GM18505 (cell line): Measurements from ENCODE around the gene ABCC8.

Source experiments
- ATAC-seq: cut with Tn5 transposase; IDR thresholded peaks from one replicate; pipeline ENCODE4 v1.9.1; 2021; ENCODE audit not compliant: unreplicated experiment
- POLR2A ChIP-seq: IDR thresholded peaks from 4 replicates; pipeline ENCODE4 v1.6.1; 2011; ENCODE audit warnings: borderline replicate concordance; ENCODE audit not compliant: insufficient read depth, insufficient read length; ENCODE audit errors: extremely low read depth

The ABCC8 gene

DNA sequence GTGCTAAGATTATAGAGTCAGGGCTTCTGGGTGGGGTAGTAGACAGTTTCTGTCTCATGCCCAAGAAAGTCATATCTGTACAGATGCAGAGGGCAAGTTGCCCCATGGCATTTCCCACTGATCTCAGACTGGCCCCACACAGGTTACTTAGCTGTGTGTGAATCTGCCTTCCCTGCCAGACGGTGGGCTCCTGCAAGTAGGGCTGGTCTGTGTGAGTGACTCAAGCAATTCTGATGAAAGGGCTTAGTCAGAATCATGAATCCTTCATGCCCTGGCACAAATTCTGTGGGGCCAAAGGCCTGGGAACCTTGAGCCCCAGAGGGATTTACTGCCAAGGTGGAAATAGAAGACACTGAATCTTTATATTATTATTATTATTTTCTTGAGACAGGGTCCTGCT, 37.2 kb upstream of the ABCC8 start:
- no peak for TF ChIP-seq POLR2A
- ATAC-seq, result no peak

DNA sequence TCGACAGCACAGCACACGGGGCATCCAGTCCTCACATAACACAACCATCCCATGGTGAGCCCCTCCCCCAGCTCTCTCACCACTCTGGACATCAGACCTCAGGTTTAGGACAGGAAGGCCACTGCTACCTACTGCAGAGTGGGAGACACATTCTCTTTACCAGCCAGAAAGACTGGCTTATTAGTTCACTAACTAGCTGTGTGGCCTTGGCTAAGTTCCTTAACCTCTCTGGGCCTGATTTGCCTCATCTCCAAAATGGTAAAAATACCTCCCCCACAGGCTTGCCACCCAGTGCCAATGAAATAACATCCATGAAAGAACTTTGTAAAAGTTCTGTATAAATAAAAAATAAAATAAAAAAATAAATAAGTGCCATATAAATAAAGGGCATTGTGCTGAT, 35.5 kb upstream of the ABCC8 start:
- TF ChIP-seq POLR2A, result no peak
- ATAC-seq, result no peak

DNA sequence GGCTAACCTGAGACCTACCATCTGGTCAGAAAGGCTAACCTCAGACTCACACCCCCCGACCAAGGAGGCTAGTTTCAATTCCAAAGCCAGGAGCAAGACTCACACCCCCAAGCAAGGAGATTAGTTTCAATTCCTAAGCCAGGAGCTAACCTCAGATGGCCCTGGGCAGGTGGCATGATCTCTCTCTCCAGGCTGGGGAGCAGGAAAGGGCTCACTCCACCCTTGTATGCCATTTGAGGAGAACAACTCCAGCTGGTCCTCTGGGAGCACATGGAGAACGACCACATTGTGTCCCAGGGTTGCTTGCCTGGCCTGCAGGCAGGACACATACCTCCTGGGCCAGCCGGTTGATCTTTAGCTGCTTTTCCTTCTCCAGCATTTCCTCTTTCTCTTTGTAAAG, 34.9 kb upstream of the ABCC8 start:
- TF ChIP-seq POLR2A, result no peak
- no peak for ATAC-seq

DNA sequence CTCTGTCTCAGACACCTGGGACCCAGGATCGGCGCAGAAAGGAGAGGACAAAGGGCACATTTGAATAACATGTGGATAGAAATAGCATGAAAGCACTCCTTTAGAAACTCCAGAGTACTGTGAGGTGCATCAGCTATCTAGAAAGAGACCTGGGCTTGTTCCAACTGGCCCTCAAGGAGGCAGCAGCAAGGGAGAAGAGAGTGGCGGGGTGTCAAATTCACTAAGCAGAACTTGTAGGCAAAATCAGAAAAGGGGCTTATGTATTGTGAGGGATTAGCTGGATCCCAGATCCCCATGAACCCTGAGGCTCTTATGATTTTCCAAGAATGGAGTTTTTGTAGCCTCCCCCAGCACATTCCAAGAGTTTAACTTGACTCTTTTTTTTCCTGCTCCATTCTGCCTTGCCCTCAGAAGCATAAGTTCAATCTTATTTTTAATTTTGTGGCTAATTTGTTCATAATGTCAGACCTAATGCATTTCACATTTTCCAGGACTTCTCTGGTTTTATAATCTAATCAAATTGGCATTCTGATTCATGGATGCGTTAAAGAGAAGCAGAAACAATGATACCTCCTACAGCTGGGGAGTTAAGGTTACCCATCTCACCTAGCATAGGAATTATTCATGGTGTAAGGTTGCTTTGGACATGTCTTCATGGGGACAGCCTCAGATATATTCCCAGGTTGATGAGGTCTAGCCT, 34.0 kb upstream of the ABCC8 start:
- TF ChIP-seq POLR2A, result no peak
- ATAC-seq, result no peak

DNA sequence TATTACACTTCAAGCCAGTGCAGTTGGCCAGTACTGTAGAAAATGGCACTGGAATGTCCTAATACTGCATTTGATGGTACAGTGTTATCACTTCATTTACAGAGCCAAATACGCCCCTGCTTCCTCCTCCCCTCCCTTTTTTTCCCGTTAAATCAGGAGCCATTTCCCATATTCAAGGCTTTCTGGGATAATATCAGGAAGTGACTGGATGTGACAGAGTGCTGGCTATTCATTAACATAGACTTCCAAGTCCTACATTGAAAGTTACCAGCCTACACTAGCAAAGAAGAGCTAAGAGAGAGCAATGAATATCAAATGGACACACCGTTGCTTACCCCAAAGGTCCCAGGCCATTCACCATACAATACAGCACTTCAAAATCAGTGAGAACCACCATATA, 32.1 kb upstream of the ABCC8 start:
- no peak for ATAC-seq
- TF ChIP-seq POLR2A, result no peak

DNA sequence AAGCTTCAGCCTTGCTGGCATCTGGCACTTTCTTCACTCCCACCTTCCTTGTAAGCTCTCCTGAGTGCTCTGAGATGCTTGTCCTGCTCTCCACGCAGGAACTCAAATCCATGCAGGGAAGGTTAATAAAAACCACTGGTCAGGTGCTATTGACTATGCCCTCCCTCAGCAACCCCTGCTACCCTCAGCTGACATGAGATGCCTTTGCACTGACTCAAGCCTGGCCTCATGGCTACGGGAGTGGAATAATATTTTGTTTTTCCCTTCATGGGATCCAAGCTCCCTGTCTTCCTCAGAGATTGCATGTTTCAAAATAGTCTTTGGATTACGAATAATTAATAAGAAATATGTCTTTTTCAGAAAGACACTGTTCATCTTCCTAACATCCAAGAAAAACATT, 31.7 kb upstream of the ABCC8 start:
- no peak for TF ChIP-seq POLR2A
- ATAC-seq, result no peak

DNA sequence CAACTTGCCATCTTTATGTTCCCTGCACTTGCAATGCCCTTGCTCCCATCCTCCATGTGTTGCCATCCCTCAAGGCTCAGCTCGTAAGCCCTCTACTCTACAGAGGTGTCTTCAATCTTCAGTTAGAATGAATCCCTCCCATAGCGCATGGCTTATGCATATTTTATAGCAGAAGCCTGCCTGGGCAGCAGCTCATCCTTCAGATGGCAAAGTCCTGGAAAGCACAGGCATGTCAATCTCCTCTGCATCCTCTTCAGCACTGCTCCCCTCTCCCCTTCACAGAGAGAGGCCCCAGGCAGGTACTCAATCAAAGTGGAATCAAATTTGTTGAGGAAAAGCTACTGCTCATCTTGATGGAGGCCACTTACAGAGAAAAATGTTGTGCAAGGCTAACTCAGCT, 31.1 kb upstream of the ABCC8 start:
- TF ChIP-seq POLR2A, result no peak
- no peak for ATAC-seq

DNA sequence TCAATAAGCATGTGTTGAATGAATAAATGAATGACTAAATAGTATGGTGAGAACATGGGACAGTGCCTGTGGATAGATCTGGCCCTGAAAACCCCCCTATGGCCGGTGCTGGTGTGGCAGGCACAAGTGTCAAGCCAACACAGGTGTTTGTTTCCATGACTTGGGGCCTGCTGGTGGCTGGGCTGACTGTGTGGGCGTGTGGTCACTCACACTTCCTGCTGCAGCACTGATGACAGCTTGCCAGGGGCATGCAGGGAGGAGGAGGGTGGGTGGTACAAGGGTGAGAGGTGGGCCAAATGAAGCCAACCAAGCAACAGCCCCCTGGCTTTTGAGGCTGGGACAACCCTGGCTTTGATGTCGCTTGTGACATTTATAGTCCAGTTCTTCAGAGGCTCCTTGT, 30.3 kb upstream of the ABCC8 start:
- no peak for ATAC-seq

DNA sequence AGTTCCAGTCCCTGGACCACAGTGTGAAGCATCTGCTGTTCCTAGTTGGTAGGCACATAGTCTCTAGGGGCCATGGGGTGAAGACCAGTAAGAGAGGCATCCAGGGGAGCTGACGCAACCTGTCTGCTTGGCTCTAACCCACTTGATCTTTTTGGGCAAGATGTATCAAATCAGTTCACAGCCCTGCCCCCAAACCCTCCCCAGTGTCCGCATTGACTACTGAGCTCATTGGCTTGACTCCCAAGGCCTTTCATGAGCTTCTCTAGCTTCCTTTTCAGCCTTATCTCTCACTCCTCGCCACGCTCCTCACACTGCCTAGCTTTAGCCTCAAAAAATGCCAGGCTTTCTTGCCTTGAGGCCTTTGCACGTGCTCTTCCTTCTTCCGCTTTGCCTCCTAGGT, 29.7 kb upstream of the ABCC8 start:
- no peak for ATAC-seq

More for the DNA sequence above, 30.3 kb upstream of the ABCC8 start:
- no peak for TF ChIP-seq POLR2A

DNA sequence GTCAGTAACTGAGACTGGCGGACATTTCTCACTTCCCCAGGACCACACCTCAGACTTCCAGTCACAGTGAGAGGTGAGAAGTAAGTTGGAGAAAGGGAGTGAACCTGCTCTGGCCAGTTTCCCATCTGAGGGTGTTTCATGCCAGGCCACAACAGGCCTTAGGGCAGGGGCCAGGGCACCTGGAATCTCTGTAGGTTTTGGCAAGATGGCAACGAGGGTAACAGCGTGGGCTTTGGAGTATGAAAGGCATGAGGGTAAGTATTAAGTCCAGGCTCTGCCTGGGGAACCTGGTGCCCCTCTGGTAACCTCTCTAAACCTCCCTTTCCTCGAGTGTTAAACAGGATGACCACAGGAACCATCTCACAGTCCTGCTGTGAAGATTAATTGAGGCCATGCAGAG, 28.5 kb upstream of the ABCC8 start:
- TF ChIP-seq POLR2A, result no peak
- no peak for ATAC-seq

More for the DNA sequence above, 29.7 kb upstream of the ABCC8 start:
- TF ChIP-seq POLR2A, result no peak

DNA sequence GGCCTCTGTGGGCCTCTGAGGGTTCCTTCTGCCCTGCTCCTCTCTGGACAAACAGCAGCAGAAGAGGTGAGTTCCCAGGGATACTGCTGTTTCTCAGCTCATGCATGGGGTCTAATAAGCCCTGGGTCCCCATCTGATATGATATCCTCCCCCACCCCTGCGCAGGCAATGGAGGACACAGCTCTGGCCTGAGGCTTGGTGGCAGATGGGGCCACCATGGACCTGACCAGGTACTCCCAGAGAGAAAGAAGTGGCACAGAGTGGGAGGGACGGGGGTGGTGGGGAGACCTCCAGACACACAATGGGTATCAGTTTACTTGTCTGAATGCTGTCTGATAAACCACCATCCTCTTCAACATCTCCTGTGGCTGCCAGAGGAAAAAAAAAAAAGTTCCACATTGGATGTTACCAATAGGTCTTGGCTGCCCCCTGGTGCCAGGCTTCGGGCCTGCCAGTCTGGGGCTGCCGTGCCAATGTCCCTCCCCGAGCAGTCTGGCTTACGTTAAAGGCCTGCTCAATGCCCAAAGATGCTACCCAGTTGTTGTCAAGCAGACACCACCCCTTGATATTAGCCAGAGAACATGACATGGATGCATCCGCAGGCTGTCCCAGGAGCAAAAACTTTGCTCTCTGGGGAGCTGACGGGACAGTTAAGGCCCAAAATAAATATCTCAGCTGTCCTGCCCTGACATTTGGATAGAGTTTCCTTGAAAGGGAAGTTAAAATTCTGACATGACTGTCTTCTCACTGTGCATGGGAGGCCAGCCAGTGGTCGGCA, 27.9 kb upstream of the ABCC8 start:
- no peak for ATAC-seq
- no peak for TF ChIP-seq POLR2A

DNA sequence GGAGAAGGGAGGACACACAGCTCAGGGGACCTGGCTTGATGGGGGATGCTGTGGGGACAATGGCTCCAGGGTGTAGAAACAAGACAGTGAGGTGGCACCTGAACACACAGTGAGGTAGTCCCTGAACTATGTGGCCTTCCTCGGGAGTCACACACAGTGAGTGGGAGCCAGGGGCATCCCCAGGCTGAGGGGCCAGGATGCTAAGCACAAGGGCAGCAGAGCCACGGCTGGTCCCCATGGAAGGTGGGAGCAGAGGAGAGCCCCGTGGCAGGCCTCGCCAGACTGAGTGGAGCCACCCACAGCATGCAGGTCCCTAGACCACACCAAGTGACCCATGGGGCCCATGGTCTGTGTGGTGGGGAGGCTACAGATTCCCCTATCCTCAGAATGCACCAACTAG, 26.0 kb upstream of the ABCC8 start:
- TF ChIP-seq POLR2A, result no peak
- ATAC-seq, result no peak

DNA sequence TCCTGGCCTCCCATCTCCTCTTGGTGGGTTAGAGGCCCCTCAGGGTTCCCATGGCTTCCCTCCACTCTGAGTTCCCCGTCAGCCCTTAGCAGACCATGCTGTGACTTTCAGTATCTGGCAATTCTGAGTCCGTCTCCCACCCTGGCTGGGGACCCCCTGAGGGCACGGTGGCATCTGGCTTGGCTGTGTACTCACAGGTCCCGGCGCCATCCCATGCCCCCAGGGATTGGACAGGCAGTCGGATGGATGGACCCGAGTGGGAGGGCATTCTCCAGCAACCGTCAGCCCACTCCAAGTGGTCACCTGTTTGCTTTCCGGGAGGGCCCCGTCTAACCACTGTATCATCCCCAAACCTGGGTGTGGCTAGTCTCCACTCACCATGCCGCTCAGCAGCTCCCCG, 24.0 kb upstream of the ABCC8 start:
- no peak for TF ChIP-seq POLR2A
- ATAC-seq, result no peak

DNA sequence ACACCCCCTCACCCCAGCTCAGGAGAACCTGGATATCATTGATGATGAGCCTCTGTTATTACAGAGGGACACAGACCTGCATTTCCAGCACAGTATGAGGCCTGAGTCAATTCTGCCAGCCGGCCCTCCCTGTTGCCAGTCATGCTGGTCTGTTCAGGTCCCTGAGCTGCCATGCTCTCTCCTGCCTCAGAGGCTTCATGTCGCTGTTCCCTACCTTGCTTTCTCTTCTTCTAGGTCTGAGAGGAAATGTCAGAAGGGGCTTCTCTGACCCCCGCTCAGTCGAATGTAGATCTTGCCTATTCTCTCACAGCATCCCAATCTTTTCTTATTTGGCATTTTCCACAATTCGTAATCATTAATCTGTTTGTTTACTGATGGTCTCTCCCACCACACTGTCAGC, 21.8 kb upstream of the ABCC8 start:
- no peak for ATAC-seq
- TF ChIP-seq POLR2A, result no peak

DNA sequence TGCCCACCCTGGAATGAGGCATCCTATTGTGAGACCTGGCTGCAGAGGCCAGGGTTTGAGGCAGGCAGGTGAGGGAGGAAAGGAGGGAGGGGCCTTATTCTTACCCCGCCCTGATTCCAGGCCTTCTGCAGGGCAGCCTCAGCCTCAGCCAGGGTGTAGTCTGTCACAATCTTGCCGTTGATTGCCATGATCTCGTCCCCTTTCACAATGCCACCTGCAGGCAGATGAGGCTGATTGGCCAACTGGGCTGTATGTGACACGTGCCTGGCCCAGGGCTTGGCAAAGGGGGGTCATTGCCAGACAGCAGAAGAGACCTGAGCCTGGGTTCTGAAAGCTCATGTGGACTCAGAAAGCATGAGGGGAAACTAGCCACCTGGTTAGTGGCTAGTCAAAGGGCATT, 21.4 kb upstream of the ABCC8 start:
- no peak for TF ChIP-seq POLR2A
- ATAC-seq, result no peak

DNA sequence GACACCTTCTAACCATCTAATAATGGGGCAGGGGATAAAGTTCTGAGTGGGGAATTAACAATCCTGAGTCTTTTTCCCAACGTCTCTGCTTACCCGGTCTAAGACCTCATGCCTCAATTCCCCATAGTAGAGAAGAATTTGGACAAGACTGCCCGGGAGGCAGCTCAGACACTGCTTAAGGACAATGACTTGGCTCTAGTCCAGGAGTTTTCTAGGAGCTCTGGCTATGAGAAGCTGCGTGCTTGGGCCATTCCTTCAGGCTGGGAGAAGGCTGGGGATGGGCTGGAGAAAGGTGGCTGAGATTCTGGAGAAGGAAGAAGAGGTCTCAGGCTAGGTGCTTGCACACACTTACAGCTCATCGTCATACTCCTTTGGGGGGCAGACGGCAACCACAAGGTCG, 19.8 kb upstream of the ABCC8 start:
- no peak for ATAC-seq
- TF ChIP-seq POLR2A, result no peak
